HL-60/S4 treated with phorbol 12-myristate 13-acetate at 8.2 ng/mL for 4 days and 3 days (cell line): ENCODE measurements around the gene CLASRP.

Experiments
- in situ Hi-C: fragments of 300-500 bp; cut with MboI; formaldehyde crosslinking; loops from 2 replicates; pipeline ENCODE4 v1.15.0; 2022; ENCODE audit warnings: low sequenced_read_pairs

CLASRP gene

DNA sequence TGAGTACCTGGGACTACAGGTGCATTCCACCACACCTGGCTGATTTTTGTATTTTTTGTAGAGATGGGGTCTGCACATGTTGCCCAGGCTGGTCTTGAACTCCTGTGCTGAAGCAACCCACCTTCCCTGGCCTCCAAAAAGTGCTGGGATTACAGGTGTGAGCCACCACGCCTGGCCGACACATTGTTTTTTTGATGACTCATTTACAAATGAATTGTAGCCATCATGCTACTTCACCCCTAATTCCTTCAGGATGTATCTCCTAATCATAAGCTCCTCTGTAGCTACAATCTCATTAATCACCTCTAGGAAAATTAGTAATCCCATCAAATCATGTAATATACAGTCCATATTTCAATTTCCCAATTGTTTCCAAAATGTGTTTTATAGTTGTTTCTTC is 19.7 kb upstream of the CLASRP start:
- in situ Hi-C loops: no loop called here

DNA sequence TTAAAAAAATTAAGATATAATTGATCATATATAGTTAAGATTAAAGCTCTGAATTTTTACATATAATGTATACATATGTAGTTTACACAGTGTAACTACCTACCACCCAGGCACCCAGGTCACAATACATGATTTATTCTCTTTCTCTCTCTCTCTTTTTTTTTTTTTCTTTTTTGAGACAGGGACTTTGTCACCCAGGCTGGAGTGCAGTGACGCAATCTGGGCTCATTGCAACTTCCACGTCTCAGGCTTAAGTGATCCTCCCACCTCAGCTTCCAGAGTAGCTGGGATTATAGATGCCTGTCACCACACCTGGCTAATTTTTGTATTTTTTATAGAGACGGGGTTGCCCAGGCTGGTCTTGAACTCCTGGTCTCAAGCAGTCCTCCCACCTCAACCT is 18.8 kb upstream of the CLASRP start:
- in situ Hi-C loops: no loop called here

DNA sequence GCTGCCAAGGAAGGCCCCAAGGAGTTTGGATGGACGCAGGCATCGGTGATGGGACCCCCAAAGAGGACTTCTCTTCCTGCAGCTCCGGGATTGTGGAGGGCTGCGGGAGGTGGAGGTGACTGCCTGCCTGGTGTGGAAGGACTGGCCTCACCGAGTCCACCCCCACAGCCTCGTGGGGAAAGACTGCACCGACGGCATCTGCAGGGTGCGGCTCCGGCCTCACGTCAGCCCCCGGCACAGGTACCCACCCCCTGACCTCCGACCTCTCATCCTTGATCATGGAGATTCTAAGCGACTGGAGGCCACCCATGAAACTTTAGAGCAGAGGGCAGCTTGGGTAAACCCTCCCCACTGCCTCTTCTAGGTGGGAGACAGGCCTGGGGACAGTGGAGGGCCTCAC is 16.9 kb upstream of the CLASRP start:
- in situ Hi-C loops: no loop called here

DNA sequence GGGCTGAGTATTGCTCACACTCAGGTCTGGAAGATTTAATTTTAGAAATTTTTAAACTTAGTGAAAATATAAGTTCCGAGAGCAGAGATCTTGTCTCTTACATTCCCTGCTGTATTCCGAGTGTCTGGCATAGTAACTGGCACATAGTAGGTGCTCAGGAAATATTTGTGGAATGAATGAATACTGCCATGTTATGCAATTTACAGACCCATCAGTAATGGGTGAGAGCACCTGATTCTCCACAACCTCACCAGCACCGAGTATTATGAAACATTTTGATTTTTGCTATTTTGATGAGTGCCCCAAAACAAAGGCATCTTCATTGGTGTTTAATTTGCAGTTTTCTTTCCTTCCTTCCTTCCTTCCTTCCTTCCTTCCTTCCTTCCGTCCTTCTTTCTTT is 15.8 kb upstream of the CLASRP start:
- in situ Hi-C loops: no loop called here

DNA sequence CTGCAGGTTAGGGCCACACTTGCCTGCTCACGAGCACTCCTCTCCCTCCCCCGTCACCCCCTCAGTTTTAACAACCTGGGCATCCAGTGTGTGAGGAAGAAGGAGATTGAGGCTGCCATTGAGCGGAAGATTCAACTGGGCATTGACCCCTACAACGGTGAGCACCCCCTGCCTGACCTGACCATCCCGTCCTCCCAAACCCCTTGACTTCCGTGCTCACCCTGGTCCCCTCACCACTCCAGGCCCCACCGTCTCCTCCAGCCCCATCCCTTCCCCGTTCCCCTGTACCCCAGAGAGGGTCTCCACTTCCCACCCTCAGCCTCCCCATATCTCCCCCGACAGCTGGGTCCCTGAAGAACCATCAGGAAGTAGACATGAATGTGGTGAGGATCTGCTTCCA is 13.6 kb upstream of the CLASRP start:
- in situ Hi-C loops: no loop called here

DNA sequence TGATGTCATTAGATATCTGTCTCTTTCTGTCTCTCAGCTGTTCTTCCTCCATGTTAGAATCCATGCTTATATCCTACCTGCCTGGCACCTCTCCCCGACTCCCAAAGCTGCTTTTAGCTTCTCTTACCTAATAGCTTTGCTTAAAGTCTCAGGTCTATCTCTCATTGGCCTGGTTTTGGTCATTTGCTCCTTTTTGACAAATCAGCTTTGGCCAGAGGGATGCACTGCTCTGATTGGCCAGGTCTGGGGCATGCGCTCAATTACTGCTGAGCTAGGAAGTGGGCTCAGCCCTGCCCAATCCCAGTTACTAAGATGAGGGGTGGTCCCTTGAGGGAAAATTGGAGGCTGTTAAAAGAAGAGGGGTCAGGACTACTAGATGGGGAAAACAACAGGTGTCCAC is 11.5 kb upstream of the CLASRP start:
- in situ Hi-C loops: no loop called here

DNA sequence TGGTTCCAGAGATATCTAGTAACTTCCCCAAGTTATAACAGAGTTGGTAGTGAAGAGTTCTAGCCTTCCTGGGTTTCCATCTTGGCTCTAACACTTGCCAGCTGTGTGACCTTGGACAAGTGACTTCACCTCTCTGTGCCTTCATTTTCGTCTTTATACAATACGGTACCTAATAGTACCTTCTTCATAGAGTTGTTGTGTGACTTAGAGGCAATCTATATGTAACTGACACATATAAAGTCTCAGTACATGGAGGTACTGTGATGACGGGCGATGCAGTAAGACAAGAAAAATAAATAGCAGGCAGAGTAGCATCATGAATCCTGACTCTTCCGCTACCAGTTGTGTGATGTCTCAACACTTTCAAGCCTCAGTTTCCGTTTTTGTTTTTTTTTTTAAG is 8.0 kb upstream of the CLASRP start:
- in situ Hi-C loops: no loop called here

DNA sequence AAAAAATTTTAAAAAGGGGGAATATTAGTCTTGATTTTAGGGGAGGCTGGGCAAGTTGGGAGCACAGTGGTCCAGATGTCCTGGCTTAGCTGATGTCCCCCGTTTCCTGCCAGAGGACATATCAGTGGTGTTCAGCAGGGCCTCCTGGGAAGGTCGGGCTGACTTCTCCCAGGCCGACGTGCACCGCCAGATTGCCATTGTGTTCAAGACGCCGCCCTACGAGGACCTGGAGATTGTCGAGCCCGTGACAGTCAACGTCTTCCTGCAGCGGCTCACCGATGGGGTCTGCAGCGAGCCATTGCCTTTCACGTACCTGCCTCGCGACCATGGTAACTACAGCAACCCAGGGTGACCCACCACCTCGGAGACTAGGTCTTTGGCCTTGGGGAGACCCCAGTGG is 6.4 kb upstream of the CLASRP start:
- in situ Hi-C loops: no loop called here

DNA sequence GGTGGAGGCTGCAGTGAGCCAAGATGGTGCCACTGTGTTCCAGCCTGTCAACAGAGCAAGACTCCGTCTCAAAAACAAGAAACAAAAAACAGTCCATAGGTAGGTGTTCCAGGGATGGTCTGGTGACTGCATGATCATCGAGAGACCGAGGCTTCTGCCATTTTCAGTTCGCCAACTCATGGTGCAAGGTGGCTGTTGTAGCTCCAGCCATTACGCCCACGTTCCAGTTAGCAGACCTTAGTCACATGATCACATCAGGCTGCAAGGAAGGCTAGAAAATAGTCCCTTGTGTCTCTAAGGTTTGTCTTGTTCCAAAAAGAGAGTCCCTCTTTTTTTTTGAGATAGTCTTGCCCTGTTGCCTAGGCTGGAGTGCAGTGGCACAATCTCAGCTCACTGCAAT is 3.1 kb upstream of the CLASRP start:
- in situ Hi-C loops: no loop called here

DNA sequence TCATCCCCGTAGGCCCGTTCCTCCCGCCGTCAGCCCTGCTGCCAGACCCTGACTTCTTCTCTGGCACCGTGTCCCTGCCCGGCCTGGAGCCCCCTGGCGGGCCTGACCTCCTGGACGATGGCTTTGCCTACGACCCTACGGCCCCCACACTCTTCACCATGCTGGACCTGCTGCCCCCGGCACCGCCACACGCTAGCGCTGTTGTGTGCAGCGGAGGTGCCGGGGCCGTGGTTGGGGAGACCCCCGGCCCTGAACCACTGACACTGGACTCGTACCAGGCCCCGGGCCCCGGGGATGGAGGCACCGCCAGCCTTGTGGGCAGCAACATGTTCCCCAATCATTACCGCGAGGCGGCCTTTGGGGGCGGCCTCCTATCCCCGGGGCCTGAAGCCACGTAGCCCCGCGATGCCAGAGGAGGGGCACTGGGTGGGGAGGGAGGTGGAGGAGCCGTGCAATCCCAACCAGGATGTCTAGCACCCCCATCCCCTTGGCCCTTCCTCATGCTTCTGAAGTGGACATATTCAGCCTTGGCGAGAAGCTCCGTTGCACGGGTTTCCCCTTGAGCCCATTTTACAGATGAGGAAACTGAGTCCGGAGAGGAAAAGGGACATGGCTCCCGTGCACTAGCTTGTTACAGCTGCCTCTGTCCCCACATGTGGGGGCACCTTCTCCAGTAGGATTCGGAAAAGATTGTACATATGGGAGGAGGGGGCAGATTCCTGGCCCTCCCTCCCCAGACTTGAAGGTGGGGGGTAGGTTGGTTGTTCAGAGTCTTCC is 1.3 kb upstream of the CLASRP start:
- in situ Hi-C loops: no loop called here

DNA sequence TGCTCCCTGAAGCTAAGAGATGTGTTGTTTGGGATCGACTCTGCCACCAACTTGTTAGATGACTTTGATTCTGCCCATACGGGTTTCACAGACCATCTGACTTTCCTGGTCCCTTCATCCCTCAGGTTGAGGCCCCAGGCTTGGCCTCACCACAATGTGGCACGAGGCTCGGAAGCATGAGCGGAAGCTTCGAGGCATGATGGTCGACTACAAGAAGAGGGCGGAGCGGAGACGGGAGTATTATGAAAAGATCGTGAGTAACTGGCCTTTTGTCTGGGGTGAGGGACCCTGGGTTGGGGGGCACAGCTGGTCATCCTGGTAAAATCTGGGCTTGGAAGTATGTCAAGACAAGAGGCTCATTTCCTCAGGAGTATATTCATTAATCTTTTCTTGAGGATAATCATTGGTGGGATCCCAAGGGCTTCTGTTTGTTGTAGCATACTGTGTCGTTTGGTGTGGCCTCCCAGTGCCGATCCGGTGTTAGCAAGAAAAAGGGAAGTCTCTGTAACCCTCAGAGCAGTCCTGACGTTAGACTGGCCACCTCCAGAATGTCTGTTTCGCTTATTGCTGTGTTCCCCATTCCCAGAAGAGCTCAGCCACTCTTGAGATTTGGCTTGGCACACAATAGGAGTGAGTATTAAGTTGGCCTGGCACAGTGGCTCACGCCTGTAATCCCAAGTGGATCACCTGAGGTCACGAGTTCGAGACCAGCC is 1.4 kb downstream of the CLASRP start:
- in situ Hi-C loops: no loop called here

DNA sequence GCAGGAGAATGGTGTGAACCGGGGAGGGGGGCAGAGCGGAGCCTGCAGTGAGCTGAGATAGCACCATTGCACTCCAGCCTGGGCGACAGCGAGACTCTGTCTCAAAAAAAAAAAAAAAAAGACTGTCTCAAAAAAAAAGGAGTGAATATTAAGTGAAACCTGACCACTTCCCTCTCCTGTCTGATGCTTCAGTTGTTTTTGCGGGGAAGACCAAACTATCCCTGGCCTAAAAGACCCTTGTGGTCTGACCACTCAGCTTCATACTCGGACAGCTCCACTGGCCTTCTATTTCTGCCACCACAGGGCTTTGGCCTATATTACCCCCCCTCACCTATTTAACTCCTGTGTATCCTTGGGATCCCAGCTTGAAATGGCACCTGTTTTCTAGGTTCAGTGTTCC is 2.3 kb downstream of the CLASRP start:
- in situ Hi-C loops: no loop called here

DNA sequence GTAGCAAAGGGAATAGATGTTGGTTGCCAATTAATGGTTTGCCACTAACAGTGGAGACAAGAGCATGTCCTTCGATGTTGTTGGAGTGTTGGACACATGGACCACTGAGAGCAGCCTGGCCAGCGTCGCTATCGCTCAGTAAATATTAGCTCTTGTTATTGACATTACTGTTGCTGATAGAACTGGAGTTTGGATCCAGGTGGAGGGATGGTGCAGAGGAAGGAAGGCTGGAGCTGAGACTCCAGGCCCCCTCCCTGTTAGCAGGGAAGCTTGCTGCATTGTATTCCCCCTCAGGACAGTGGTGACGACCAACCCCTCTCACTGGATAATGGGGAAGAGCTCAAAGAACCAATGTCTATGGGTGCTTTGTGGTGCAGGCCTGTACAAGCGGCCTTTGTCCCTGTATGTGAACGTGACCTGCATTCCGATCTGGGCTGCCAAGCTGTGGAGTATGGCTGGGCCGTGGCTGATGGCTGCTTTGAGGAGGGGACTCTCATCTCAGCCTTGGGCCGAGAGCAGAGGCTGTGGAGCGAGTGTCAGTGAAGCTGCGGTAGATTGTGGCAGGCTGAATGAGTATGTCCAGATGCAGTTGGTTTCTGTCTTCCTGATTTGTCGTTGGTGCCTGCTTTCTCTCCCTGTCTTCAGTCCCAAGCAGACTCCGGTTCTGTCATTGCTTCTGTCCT is 7.0 kb downstream of the CLASRP start:
- in situ Hi-C loops: no loop called here

DNA sequence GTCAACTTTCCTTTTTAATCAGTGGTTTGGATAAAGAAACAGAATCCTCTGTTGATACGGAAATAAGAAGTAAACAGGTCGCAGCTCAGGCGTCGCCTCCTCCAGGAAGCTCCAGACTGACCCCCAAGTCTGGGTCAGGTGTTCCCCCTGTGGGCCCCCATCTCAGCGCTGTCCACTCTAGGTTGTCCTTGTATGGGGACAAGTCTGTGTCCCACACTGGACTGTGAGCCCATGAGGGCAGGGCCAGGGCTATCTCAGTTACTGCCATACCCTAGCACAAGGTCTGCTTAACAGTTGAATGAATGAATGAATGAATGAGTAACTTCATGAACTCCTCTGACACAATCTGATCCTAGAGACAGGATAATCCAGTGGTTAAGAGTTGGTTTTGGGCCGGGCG is 7.5 kb downstream of the CLASRP start:
- in situ Hi-C loops: no loop called here

DNA sequence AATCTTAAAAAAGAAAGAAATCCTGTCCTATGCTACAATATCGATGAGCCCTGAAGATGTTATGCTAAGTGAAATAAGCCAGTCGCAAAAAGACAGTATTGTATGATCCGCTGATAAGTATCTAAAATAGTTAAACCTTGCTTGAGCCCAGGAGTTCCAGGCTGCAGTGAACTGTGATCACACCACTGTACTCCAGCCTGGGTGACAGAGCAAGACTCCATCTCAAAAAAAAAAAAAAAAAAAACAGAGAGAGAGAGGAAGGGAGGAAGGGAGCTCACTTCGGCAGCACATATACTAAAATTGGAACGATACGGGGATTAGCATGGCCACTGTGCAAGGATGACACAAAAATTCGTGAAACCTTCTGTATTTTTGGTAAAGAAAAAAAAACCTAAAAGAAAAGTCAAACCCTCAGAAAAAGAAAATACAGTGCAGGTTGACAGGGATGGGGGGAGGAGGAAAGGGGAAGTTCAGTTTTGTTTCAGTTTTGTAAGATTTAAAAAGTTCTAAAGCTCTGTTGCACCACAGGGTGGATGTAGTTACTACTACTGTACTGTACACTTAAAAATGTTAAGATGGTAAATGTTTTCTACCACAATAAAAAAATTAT is 8.4 kb downstream of the CLASRP start:
- in situ Hi-C loops: no loop called here

DNA sequence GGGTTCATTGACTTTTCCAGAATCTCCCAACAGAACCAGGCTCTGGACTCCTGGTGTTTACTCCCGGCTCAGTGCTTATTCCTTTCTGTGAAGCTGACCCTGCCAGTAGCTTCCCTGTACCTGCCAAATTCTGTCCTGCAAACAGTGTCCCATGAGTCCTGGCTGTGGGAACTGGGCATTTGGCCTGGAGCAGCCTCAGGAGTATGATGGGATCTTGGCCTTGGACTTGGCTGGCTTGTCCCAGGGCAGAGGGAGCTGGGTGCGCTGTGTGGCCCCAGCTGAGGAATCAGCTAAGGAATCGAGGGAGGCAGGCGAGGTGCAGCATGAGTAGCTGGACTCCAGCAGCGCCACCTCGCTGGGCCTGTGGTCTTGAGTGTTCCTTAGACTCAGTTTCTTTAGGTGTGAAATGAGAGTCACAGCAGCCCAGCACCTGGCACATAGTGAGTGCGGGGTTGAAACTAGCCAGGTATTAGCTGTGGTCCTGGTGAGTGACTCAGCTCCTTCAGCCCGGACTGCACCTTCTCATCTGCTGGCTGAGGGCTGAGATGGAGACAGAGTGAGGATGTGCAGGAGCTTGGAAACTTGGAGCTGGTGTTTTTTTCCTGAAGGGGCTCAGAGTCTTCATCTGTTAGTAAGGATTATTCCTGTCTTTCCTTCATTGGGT is 10.4 kb downstream of the CLASRP start:
- in situ Hi-C loops: no loop called here

DNA sequence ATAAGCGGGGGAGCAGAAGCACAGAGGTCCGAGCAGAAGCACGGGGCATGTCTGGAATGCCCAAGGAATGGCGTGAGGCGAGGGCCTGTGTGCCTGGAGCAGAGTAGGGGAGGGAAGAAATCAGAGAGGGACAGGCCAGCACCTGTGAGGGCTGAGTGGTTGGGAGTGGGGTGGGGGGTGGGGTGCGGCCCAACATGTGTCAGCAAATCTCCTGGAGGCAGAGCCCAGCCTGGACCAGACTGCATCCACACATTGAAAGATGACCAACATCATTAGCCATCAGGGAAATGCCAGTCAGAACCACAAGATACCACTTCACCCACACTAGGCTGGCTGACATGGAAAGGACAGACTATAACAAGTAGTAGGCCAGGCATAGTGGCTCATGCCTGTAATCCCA is 11.2 kb downstream of the CLASRP start:
- in situ Hi-C loops: no loop called here

DNA sequence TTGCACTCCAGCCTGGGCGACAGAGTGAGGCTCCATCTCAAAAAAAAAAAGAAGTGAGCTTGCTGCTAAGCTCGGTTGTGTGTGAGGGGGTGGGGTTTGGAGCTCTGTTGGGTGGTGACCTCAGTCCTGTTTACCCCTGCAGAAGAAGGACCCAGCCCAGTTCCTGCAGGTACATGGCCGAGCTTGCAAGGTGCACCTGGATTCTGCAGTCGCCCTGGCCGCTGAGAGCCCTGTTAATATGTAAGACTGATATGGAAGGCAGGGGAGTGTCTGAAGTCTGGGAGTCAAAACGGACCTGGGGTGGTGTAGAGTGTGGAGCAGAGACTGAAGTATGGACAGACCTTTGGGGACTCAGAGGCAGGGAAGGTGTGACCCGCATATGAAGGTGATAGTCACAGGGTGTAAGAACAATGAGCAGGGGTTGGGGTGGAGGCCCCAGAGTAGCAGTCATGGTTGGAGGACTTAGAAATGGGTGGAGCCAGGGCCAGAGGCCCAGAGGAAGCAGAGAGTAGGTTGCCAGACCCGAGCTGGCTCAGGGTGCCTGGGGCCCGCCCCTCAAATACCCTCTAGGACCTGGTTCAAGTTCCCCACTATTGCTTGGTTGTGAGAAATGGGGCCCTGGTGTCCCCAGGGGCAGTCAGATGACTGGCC is 13.2 kb downstream of the CLASRP start:
- in situ Hi-C loops: no loop called here

DNA sequence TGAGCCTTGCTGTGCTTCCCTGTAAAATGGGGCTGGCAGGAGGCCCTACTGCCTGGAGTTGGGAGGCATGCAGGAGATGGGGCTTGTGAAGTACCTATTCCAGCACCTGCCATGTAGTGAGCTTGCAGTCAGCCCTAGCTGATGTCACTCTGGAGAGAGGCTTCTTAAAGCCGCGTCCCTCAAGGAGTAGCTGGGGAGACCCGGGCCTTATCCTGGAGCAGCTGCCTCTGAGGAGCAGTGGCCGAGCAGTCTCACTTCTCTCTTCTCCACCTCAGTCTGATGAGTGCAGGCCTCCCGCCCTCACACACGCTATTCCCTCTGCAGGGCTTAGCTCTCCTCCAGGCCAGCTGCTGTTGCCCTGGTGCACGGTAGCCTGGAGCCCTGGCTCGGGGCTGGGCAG is 18.0 kb downstream of the CLASRP start:
- in situ Hi-C loops: no loop called here

DNA sequence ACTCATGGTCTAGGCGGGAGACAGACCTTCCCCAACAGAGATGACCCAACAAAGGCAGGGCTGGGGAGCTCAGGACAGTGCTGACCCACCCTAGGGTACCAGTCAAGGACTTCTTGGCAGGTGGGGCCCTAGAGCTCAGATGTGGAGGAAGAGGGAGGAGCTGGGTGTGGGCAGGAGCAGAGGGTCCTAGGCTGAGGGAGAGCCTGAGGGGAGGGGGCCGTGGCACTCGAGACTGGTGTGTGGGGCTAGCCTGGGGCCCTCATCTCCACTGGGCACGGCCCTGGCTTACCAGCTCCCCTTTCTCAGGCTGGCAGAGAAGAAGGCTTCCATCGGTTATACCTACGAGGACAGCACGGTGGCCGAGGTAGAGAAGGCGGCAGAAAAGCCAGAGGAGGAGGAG is 18.6 kb downstream of the CLASRP start:
- in situ Hi-C loops: no loop called here
